B cell (primary cell): Measurements from ENCODE around the gene PCDH9.

ENCODE experiments used
- EZH2 ChIP-seq: IDR thresholded peaks from 2 replicates; pipeline ENCODE4 v1.6.1; 2012; ENCODE audit warnings: borderline replicate concordance, low read depth, mild to moderate bottlenecking, moderate library complexity, low read length; ENCODE audit not compliant: insufficient read depth, poor library complexity, severe bottlenecking
- TF ChIP-seq, protein P1 (sequence below): fragments of 200-600 bp; IDR thresholded peaks from one replicate; pipeline ENCODE4 v1.8.0; 2022; ENCODE audit warnings: antibody characterized with exemption, mild to moderate bottlenecking

DNA sequence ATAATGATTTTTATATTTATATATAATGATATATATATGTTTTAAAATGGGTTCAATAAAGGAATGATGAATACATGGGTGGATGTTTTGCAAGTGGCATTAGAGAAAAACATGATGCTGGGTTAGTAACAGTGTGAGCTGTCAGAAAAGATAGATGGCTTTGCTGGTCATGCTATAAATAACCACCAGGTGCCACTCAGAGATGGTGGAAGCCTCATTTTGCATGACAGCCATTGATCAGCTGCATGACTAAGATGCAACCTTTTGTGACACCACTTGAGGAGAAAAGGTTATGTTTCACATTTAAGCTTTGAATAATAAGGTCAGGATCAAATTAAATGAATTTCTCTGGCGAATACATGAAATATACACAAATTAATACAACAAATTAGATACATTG, 737.7 kb downstream of the PCDH9 start:
- TF ChIP-seq, protein P1, sequence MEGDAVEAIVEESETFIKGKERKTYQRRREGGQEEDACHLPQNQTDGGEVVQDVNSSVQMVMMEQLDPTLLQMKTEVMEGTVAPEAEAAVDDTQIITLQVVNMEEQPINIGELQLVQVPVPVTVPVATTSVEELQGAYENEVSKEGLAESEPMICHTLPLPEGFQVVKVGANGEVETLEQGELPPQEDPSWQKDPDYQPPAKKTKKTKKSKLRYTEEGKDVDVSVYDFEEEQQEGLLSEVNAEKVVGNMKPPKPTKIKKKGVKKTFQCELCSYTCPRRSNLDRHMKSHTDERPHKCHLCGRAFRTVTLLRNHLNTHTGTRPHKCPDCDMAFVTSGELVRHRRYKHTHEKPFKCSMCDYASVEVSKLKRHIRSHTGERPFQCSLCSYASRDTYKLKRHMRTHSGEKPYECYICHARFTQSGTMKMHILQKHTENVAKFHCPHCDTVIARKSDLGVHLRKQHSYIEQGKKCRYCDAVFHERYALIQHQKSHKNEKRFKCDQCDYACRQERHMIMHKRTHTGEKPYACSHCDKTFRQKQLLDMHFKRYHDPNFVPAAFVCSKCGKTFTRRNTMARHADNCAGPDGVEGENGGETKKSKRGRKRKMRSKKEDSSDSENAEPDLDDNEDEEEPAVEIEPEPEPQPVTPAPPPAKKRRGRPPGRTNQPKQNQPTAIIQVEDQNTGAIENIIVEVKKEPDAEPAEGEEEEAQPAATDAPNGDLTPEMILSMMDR: peak; percentile 37
- no peak for TF ChIP-seq EZH2
